Islet precursor cell (in vitro differentiated cells): ENCODE results near the gene ZNRF3.

ENCODE experiments used
- DNase-seq: peaks from one replicate; pipeline ENCODE4 v3.0.0-alpha.2; 2018

The ZNRF3 gene

DNA sequence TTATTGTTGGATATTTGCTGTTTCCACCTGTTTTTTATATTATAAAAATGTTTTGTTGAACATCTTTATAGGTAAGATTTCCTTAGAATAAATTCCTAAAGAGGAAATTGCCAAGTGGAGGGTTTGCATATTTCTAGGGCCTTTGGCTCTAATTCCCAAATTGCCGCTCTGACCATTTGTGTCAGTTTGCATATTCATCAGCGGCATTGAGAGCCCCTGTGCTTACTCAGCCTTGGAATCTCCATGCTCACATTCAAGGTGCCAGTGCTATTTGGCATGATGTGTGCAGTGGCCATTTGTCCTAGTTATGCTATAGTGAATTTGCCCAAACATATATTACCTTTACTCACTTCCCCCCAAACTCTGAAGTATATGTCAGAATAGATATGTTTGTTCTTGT, 214.9 kb downstream of the ZNRF3 start:
- DNase-seq = no peak

DNA sequence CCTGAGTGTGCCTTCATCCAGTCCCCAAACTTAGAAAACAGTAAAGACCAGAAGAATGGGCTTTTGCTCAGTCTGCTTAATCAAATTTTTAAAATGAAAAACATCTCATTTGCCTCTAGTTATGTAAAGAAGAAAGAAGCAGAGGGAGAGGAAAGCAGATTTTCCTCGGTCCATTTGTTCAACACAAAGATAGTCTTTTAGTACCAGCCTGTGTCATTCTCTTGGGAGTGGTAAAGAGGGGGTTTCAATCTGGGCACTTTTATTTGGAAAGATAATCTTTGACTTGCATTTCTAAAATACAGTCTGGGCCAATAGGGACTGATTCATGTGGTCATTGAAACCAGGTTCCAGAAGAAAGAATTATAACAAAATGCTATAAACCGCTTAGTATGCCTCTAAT, 218.9 kb downstream of the ZNRF3 start:
- no peak for DNase-seq

DNA sequence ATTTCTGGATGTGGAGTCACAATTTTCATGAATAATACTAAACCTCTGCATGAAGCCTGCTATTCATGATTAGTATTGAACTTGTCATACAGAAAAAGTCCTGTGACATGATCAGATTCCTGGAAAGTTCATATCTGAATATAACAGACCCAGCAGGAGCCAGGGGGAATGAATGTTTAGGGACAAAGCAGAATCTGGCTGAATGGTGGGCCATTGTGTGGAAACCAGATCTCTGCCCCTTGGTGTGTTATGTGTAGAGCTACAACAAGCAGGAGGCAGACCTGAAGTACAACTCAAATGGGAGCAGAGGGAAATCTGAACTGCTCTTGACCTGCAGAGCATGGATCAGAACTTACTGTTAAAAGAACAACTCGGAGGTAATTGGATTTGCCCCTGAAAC, 219.7 kb downstream of the ZNRF3 start:
- no peak for DNase-seq

DNA sequence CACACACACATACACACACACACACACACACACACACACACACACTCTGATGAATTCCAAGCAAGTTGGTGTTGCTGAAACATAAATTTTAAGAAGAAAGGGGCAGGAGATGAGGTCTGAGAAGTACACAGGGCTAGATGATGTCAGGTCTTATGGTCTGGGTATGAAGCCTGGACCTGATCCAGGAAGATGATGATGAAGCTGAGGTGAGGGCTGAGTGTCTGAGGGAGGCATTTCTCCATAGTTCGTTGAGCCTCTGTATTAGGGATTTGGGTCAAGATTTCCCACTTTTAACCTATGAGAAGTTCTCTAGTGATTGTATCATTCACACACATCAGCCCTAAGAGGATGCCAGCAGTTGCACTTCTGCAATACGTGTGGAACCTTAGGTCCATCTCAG, 222.1 kb downstream of the ZNRF3 start:
- DNase-seq = no peak

DNA sequence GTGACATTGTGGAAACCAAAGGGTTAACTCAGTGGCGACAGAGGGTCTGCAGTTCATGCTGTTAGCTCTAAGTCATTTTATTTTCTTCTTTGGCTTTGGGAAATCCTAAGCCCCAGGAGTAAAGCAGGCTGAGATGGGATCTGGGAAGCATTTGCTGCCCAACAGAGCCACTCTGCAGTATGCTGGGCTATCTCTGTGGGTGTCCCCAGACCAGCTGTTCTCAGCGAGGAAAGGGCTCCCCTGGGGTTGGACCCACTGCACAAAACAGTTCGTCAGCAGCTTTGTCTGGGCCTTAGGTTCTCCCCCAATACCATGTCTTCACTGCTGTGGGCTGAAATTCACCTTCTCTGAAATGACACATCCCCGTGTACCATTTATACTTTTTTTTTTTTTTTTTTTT, 223.5 kb downstream of the ZNRF3 start:
- no peak for DNase-seq
